Stimulated activated CD4-positive, alpha-beta T cell treated with anti-CD3 and anti-CD28 coated beads, Interleukin-15, amount 100 ng/mL, for 24 hours (primary cell): ENCODE data around the gene OR51B5.
"Not testable (repeated sequence)": the region's sequence is repeated elsewhere in the genome, so short reads cannot be mapped to it uniquely, and the experiment has no call there.

Experiments used
- DNase-seq: peaks from one replicate; pipeline ENCODE4 v3.0.0-alpha.2; 2020

The OR51B5 gene, protein sequence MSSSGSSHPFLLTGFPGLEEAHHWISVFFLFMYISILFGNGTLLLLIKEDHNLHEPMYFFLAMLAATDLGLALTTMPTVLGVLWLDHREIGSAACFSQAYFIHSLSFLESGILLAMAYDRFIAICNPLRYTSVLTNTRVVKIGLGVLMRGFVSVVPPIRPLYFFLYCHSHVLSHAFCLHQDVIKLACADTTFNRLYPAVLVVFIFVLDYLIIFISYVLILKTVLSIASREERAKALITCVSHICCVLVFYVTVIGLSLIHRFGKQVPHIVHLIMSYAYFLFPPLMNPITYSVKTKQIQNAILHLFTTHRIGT

DNA sequence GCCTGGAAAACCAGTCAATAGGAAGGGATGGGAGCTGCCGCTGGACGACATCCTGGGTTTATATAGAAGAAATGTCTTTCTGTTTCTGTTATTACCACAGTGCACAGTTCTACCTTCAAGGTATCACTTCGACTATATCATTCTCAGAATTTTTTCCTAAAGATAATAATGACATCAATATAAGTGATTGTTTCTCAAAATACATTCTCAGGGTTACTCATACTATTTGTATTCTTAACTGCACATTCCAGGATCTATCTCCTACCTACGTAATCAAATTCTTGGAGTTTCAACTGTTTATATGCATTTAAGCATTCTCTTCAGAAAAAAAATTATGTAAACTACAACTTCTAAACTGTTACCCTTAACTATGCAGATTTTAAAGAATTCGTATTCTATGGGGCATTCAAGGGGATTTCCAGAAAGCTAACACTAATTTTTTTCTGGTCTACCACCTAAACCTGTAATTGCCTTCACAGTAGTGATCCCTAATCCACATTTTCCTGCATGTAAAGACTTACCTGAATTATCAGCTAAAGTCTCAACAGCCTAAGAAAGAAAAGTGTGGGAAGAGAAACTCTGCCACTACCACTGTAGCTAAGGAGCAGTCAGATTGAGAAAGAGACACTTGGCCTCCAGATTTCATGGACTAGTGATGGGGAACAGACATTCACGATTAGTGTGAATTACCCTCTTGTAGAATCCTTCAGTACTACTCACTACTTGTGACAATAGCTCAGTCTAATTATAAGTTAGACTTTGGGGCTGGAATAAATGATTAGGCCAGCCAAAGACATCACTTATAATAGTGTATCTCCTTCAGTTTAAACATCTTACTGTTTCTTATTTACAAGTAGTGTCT is at the start of gene OR51B5:
TSS of gene OR51B5 (minus strand) at position 51 of the 862 bp plus-strand sequence. CDS start at position 51, 0 bp downstream.
- no peak for DNase-seq

DNA sequence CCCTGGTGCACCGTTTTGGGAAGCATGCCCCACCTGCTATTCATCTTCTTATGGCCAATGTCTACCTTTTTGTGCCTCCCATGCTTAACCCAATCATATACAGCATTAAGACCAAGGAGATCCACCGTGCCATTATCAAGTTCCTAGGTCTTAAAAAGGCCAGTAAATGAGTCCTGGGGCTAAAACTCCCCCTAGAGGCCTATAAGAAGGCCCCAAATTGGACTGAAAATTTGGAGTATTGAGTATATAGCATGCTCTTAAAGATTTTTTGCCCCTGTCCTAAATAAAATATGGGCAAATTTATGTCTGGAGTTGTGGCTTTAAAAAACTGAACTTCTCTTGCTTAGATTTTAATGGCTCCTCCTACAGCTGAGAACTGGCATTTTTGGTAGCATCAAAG is 46.9 kb upstream of the OR51B5 start:
- no peak for DNase-seq

DNA sequence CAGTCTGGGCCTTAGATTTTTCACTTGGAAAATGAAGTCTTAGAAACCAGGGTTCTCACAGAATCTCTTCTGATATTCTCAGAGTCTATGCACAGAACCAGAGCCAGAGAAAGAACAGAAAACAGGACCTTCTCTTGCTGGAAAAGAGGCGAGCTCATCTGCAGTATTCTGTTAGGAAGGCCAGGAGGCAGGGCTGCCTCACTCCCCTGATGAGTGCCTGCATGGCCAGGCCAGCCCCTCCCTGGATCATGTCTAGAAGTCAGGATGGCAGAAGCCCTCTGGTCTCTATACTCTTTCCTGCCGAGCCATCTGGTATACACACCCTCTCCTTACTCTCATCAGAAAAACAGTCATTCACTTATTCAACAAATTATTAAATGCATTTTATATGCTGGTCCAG is 41.0 kb upstream of the OR51B5 start:
- DNase-seq, result no peak

DNA sequence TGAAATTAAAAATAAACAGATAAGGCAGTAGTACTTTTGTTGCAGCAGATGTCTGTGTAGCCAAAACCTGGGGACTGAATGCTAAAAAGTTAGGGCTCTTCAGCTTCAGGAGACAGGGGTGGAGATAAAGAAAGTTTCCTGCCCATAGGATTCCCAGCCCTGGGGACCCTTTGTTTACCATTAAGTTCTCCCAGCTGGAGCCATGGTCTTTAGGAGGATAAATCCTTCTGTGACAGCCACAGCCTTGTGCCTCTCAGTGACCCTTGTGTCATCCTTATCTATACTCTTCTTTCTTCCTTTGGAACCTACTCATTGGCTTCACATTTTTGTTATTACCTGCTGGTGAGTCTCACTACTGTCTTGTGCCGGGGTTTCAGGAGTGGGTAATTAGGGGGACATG is 40.3 kb upstream of the OR51B5 start, which contains the start of gene OR51M1:
TSS of gene OR51M1 (plus strand) at position 237 of the 400 bp plus-strand sequence. CDS start 5,587 bp downstream, outside the sequence.
- DNase-seq, result no peak

DNA sequence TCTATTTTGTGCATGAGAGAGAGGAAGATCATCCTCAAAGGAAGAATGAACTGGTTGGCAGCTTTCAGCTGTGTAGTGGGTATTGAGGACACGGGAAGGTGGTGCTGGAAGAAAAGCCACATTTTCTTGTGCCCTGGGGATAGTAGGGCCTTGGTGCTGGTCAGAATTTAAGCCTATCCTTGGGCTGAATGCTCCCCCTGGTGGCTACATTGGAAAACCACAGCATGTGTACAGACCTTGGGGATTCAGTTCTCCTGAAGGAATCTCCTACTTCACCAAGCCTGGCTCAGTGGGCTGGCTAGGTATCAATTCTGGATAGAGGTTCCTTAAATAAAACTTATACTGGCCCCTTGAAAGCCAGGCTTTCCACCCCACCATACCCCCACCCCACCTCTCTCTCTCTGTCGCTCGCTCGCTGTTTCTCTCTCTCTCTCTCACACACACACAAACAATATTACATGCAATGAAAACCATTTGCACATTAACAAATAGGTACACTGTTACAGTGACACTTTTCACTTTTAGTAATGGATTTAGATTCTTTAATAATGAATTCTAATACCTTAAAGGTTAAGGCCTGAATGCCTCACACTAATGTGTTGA is 37.5 kb upstream of the OR51B5 start:
- DNase-seq, result peak; percentile 51

DNA sequence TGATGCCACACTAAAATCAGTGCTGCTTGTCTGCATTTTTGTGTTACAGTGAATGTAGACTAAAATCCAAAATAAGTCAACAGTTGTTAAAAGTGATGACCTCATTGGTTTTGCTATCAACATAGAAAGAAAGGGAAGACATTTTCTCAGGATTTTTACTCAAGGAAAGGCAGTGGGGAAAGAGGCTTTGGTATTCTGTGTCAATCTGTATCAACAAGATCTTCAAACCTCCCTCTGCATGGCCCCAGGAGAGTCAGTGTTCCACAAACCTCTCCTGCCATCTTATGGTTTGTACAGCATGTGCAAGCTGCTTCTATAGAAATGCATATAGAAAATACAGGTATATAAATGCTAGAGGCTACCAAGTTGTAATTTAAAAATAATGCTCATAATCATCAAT is 26.5 kb upstream of the OR51B5 start:
- no peak for DNase-seq

DNA sequence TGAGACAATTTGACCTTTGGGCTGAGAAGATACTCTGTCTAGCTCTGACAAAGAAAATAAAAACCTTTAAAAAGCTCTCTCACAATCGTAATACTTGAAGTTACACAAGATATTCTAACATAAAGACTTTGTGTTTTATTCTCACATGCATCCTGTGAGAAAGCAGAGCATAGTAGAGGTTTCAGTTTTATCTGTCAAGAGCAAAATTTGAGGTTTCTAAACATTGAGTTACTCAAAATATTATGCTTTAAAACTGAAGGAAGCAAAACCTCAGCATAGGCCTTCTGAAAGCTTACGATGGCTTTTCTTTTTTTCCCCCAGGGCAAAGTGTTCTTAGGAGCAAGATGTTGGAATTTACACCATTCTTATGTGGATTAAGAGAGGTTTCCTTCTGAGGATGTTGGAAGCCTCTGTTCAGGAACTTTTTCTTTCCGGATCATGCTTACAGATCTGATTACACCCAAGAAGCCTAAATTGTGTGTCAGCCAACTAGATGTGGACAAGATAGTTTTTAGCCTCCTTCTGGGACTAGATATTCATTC is 25.2 kb upstream of the OR51B5 start:
- DNase-seq, result no peak

DNA sequence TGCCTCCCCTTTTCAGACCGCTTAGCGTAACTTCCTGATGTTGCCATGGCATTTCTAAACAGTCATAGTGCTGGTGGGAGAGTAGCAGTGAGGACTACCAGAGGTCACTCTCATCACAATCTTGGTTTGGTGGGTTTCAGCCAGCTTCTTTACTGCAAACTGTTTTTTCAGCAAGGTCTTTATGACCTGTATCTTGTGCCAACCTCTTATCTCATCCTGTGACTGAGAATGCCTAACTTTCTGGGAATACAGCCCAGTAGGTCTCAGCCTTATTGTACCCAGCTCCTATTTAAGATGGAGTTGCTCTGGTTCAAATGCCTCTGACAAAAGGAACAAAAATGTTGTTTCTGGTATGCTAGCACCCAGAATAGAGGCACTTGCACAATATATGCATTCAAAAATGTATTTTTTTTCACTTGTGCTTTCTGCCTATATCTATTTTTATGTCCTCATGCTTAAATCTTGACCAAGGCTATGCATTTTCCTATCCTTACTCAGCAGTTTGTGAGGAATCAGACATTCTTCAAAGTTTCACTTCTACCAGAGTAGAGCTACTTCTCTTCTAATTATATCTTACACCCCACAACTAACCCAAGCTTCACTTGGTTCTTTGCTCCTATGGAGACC is 24.2 kb upstream of the OR51B5 start:
- no peak for DNase-seq

DNA sequence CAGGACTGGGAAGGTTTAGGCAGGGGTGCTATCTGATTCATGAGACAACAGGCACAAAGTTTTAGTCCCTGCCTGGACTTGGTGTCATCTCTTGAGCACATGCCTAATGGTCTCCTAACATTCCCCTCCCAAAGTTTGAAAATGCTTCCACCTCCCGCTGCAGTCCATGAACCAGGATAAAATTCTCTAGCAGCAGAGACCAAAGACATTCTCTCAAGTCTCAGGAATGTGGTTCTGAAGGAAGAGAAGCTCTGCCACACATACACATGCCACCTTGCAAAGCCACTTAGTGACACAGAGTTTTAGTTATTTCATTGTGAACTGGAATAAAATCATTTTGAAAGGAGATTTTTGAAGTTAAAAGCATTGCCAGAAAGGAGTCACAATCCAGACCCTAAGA is 23.5 kb upstream of the OR51B5 start:
- no peak for DNase-seq

DNA sequence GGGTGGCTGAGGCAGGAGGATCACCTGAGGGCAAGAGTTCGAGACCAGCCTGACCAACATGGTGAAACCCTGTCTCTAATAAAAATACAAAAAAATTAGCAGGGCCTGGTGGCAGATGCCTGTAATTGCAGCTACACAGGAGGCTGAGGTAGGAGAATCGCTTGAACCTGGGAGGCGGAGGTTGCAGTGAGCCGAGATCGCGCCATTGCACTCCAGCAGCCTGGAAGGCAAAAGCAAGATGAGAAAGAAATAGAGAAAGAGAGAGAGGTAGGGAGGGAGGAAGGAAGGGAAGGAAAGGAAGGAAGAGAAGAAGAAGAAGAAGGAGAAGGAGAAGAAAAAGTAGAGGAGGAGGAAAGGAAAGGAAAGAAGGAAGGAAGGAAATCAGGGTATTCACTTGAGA is 23.0 kb upstream of the OR51B5 start:
- not testable (repeated sequence) for DNase-seq

DNA sequence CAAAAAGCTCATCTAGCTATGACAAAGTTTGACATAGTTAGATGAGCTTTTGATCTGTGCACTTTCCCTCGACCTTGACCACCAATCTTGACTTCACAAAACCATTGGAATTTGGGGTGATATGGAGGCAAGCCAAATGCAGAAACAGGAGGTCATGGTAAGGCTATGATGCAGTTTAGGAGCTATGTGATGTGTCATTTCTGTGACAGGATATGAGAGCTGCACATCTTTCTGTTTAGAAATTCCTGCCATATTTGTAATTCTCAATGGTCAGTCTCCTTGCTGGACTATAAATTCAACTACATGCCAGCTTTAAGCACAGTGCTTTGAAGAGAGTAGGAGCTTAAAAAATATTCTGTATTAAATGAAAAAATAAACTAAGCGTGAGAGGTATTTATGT is 20.9 kb upstream of the OR51B5 start:
- DNase-seq, result no peak

DNA sequence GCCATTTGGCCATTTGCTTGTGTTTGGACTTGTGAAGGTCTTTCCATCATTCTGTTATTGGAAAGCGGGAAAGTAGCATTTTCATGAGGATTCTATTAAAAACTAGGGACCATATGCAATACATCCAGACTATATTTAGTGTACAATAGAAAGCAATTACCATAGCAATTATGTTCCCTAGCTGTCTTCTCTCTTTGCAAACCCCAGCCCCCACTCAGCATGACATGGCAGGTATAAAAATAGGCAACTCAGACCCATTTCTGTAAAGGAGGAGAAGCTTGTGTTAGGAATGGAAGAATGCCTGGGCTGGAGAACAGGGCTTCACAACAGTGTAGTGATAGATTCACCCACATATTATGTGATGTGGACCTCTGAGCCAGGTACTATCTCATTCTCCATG is 20.4 kb upstream of the OR51B5 start:
- no peak for DNase-seq

DNA sequence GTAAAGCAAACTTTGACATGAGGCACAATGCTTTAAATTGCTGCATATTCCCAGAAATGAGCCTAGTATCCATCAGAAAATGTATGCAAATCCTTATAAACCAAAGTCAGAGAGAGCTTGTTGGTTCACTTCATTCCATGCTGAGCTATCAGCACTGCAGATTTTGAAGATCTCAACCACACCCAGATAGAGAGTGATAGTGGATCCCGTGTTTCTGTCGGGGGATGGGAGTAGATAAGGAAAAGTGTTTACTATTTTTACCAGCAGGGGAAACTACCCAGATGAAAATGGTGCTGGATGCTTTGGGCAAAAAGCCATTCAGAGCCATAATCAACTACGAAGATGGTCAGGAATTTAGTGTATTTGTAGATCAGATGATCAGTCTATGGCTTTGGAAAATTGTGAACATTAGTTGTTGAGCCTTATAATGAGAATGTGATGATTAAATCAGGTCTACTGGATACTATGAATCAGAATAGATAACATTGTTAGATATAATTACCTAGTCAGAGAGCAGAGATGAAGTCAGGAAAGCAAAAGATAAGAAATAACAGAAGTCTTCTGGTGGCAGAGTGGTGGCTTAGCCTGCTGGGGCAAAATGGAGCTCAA is 18.8 kb upstream of the OR51B5 start:
- DNase-seq, result no peak

DNA sequence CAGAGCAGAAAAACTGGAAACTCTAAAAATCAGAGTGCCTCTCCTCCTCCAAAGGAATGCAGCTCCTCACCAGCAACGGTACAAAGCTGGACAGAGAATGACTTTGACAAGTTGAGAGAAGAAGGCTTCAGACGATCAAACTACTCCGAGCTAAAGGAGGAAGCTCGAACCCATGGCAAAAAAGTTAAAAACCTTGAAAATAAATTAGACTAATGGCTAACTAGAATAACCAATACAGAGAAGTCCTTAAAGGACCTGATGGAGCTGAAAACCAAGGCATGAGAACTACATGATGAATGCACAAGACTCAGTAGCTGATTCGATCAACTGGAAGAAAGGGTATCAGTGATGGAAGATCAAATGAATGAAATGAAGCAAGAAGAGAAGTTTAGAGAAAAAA is 12.7 kb upstream of the OR51B5 start:
- not testable (repeated sequence) for DNase-seq

DNA sequence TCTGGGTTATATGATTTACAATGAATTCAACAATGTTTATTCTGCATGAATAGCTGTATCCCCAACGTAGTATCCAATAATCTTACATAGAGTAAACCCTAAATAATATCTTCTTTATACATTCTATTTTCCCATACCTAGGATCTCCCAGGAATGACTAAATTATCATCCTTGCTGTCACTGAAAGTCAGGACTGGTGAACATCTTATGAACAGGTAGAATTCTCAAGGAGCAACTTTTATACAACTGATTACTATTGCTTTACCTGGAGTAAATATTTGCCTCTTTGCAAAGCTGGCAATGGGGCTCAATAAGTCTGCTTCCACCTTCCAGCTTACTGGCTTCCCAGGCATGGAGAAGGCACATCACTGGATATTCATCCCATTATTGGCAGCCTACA is 7.9 kb upstream of the OR51B5 start, which contains the start of gene OR51B6:
TSS of gene OR51B6 (plus strand) at position 301 of the 400 bp plus-strand sequence. CDS start at position 301, 0 bp downstream.
- no peak for DNase-seq

DNA sequence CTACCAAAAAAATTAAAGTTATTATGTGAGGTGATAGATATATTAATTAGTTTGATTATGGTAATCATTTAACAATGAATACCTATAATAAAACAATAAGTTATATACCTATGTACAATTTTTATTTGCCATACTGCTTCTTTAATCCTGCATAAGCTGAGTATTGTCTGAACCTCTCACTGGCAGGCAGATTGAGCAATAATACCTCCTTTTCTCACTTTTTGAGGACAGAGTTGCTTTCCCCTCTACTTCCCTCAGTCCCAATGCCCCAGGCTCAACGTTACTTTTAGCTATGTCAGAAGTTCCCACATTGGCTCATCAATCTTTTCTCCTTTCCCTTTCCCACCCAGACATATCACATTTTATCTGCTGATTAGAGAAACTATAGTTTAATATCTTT is 6.2 kb upstream of the OR51B5 start:
- no peak for DNase-seq

DNA sequence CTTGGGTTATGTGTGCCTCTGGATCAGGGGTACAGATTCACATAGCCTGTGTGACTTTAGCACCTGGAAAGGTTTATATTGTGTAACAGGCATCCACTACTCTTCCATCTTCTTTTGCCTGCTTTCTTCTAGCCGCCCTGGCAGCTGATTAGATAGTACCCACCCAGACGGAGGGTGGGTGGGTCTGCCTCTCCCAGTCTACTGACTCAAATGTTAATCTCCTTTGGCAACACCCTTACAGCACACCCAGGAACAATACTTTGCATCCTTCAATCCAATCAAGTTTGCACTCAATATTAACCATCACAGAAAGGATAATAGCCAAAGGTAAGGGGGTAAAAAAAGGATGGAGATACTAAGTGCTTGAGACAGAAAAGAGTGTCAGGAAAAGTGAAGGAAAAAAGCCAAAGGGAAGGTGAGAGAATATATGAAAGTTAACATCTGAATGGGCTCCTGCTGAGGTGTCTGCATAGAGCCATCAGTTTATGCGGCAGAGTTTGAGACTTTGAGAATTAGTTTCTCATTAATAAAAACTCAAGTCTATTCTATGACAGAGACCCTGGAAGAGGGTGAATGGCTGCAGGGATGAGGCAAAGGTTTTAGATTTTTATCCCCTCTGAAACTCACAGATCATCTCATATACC is 5.3 kb upstream of the OR51B5 start:
- DNase-seq, result no peak

DNA sequence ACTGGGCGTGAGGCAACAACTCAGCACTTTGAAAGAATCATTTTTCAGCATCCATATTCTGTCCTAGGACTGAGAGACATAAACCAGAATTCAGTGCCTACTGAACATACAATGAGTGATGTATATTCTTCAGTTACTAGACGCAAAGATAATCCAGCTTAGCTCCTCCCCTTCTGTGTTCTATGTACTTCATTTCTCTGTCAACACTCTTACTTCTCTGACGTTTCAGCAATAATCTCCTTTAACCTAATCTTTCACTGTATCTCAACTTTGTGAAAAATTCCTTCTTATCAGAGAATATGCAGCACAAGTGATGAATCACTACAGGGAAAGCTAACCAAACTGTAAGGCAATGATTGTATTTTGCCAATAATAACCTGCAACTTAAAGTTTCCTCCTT is 2.5 kb upstream of the OR51B5 start:
- no peak for DNase-seq

DNA sequence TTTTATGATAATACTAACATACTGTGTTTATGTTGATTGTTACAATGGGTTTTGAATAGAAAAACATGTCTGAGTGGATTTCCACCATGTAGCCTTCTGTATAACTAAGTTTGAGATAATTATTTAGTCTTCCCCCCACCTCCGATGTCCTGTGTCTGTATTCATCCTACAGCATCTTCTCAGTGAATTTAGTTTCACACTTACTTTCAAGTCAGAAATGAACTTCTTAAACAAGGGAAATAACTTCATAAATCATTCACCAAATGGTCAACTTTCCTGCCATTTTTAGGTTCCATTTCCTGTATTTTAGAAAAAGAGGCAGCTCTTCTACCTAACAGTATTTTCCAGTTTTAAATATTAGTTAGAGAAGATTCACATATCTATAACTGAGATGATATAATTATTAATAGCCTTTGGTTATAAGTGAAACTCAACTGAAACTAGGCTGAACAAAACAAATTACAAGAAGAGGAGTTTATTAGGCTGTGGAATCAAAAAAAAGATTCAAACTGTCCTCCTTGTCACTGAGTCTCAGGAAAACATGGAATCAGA is 3.5 kb downstream of the OR51B5 start:
- DNase-seq, result no peak

DNA sequence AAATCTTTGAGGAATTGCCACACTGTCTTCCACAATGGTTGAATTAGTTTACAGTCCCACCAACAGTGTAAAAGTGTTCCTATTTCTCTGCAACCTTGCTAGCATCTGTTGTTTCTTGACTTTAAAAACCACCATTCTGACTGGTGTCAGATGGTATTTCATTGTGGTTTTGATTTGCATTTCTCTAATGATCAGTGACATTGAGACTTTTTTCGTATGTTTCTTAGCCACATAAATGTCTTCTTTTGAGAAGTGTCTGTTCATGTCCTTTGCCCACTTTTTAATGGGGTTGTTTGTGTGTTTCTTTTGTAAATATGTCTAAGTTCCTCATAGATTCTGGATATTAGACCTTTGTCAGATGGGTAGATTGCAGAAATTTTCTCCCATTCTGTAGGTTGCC is 6.1 kb downstream of the OR51B5 start:
- not testable (repeated sequence) for DNase-seq

DNA sequence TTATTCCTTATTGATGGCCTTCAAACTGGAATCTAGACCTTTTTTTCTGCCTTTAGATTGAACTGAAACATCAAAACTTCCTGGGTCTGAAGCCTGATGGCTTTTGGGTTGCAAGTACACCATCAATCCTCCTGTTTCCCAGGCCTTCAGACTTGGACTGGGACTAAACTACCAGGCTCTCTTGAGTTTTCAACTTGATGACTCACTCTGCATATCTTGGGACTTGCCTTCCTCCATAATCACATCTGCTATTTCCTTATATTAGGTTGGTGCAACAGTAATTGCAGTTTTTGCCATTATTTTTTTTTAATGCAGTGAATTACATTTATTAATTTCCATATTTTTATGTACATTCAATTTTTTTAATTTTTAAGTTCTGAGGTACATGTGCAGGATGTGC is 7.0 kb downstream of the OR51B5 start:
- DNase-seq, result no peak

DNA sequence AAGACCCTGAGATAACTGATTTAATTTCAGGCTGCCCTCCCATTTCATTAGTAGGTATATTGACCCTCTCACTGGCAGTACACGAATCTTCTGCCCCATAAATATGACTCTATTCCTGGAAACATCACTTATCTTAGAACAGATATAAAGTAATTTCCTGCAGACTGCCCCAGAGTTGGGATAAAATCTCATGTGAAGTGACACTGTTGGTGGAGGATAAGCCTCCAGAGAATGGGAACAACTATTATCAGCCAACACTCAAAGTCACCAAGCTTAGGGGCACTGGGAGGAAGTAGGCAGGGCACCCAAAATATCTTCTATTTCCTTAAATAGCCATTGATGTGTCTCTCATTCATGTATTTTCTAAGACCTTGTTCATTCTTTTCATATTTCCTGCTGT is 8.2 kb downstream of the OR51B5 start:
- DNase-seq, result no peak
